CD4-positive, alpha-beta memory T cell (primary cell): ENCODE results near the gene LMO7. TPM values are rescaled to one million over a fixed set of nuclear protein-coding genes. Genes with fewer than 3 reads are reported as not detected.

Experiments used
- CTCF ChIA-PET: fragments of 350-600 bp; sonication (Branson Sonifier 250); formaldehyde crosslinking; loops from one replicate; lab custom pipeline; 2021; ENCODE audit warnings: inconsistent platforms; ENCODE audit not compliant: partially characterized antibody; lab: Charles Lee
- POLR2A ChIA-PET: fragments of 350-600 bp; sonication (Branson Sonifier 250); formaldehyde crosslinking; loops from one replicate; lab custom pipeline; 2021; ENCODE audit not compliant: partially characterized antibody; lab: Charles Lee
- DNase-seq, 5 donors: peaks; one replicate each; pipeline versions ENCODE4 v3.0.0 to v3.0.0-alpha.2; 2020 to 2022; ENCODE audit warnings: mixed read lengths in 1 of 5
- H3K27ac ChIP-seq: one replicate; pipeline ENCODE4 v1.7.0; 2013; ENCODE audit warnings: low read depth, low read length
- H3K27me3 ChIP-seq: 2 replicates; pipeline ENCODE4 v1.7.0; 2013; ENCODE audit warnings: mild to moderate bottlenecking, low read length, moderate library complexity; ENCODE audit not compliant: insufficient read depth
- H3K36me3 ChIP-seq: 2 replicates; pipeline ENCODE4 v1.7.0; 2013; ENCODE audit warnings: mild to moderate bottlenecking, low read length, moderate library complexity; ENCODE audit not compliant: insufficient read depth
- H3K4me1 ChIP-seq: 2 replicates; pipeline ENCODE4 v1.7.0; 2013; ENCODE audit warnings: mild to moderate bottlenecking, low read length, moderate library complexity; ENCODE audit not compliant: insufficient read depth
- H3K4me3 ChIP-seq, 2 donors: one replicate each; pipeline ENCODE4 v1.7.0; 2013; ENCODE audit warnings: low read length in 2 of 2, mild to moderate bottlenecking in 1 of 2
- H3K9me3 ChIP-seq, 2 donors: one replicate each; pipeline ENCODE4 v1.7.0; 2013; ENCODE audit warnings: low read length in 2 of 2, control low read depth in 1 of 2; ENCODE audit not compliant: control insufficient read depth in 1 of 2
- H3K27ac Mint-ChIP-seq, 7 donors: one replicate each; pipeline ENCODE4 v1.8.0; 2020 to 2021; ENCODE audit warnings: mixed read lengths in 7 of 7, mild to moderate bottlenecking in 6 of 7, inconsistent platforms in 3 of 7, moderate library complexity in 3 of 7
- H3K27me3 Mint-ChIP-seq, 2 donors: one replicate each; pipeline ENCODE4 v1.8.0; 2020 to 2021; ENCODE audit warnings: mixed read lengths in 2 of 2
- H3K36me3 Mint-ChIP-seq, 2 donors: one replicate each; pipeline ENCODE4 v1.8.0; 2020 to 2021; ENCODE audit warnings: mixed read lengths in 2 of 2, inconsistent platforms in 1 of 2, mild to moderate bottlenecking in 1 of 2
- H3K4me1 Mint-ChIP-seq, 4 donors: one replicate each; pipeline ENCODE4 v1.8.0; 2020 to 2021; ENCODE audit warnings: mixed read lengths in 4 of 4, mild to moderate bottlenecking in 1 of 4
- H3K4me3 Mint-ChIP-seq, 8 donors: one replicate each; pipeline ENCODE4 v1.8.0; 2020 to 2021; ENCODE audit warnings: mixed read lengths in 8 of 8, mild to moderate bottlenecking in 7 of 8, moderate library complexity in 6 of 8, inconsistent platforms in 3 of 8
- H3K9me3 Mint-ChIP-seq, 8 donors: one replicate each; pipeline ENCODE4 v1.8.0; 2020 to 2021; ENCODE audit warnings: mixed read lengths in 8 of 8, mild to moderate bottlenecking in 5 of 8, inconsistent platforms in 3 of 8, moderate library complexity in 1 of 8
- intact Hi-C: fragments of 100-400 bp; cut with micrococcal nuclease; formaldehyde crosslinking; loops from one replicate; pipeline ENCODE4 v1.15.1; 2023
- polyA plus RNA-seq, 2 donors: library from polyadenylated mRNA; unstranded; fragments of 300-500 nt; fragmentation: Illumina TruSeq; gene quantifications; one replicate each; pipeline ENCODE4 v1.2.3, GENCODE V29; 2021
- total RNA-seq, 2 experiments: library from RNA; stranded (reverse); gene quantifications; one replicate each; pipeline ENCODE4 v1.2.3, GENCODE V29; 2021

Gene LMO7
- total and polyA plus RNA-seq, 4 experiments from 2014 or later = 5.4 to 29.4 (median 20.0) TPM

DNA sequence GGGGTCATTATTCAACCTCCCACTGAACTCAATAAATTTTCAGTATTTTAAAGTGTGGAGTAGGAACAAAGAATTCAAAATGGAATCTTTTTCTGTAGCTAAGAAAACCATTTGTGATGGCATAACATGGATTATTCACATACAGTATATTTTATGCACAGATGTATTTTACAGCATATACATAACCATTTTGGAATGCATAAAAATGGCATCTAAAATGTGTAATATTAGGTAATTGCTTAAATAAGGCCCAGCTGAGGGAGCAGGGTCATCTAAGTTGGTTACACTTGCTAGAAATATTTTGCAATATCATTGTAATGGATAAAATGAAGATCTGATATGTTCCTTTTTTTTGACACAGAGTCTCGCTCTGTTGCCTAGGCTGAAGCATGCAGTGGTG, 146.9 kb downstream of the LMO7 start:
- Histone ChIP-seq H3K9me3 (no peaks in the 10 kb centered on the region), H3K4me3 (no peak overlapping the region), H3K4me1 (no peaks in the 10 kb centered on the region), H3K27ac (no peak overlapping the region), H3K27me3 (no peaks in the 10 kb centered on the region), H3K36me3 (no peaks in the 10 kb centered on the region)
- no peaks in the 10 kb centered on the region for H3K4me1 Mint-ChIP-seq
- no peak for DNase-seq
- no peaks in the 10 kb centered on the region for H3K27me3 Mint-ChIP-seq
- H3K36me3 Mint-ChIP-seq = peaks cover 19 to 34% of the 10 kb centered on the region in 2 donors
- intact Hi-C loops = no loop called here
- peaks cover 0 to 32% (median 19%) of the 10 kb centered on the region in 8 donors for H3K9me3 Mint-ChIP-seq
- CTCF ChIA-PET = interaction anchor here (1.3 kb wide), 2 partner anchors 87 kb away, joined by 3 read pairs; no protein-coding TSS in a partner anchor
- POLR2A ChIA-PET = no interaction called here
- no peak overlapping the region for H3K27ac Mint-ChIP-seq
- H3K4me3 Mint-ChIP-seq = no peak overlapping the region

DNA sequence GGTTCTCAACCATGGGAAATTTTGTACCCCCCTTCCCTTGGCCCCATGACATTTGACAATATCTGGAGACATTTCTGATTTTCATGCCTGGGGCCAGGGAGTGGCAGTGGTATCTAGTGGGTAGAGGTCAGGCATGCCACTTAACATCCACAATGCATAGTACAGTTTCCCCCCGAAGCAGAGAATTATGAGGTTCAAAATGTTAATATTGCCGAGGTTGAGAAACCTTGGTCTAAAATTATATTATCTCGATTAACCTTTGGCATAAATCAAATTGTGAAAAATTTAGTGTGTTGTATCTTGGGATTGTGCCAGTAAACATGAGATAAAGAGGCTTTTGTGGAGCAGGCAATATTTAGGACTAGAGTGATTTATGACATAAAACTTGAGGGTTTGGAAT, 147.9 kb downstream of the LMO7 start:
- Mint-ChIP-seq H3K4me3 (no peak overlapping the region), H3K27ac (no peak overlapping the region), H3K27me3 (no peaks in the 10 kb centered on the region), H3K4me1 (no peaks in the 10 kb centered on the region), H3K9me3 (peaks cover 0 to 25% (median 15%) of the 10 kb centered on the region in 8 donors), H3K36me3 (peaks cover 18 to 27% of the 10 kb centered on the region in 2 donors)
- H3K9me3 ChIP-seq = no peaks in the 10 kb centered on the region
- no peak overlapping the region for H3K4me3 ChIP-seq
- ChIA-PET CTCF (interaction anchor here (1.3 kb wide), 1 partner anchor 86 kb away, joined by 3 read pairs; no protein-coding TSS in a partner anchor), POLR2A (no interaction called here)
- DNase-seq = no peak
- H3K27ac ChIP-seq = no peak overlapping the region
- intact Hi-C loops = no loop called here
- no peaks in the 10 kb centered on the region for H3K36me3 ChIP-seq
- no peaks in the 10 kb centered on the region for H3K27me3 ChIP-seq
- H3K4me1 ChIP-seq = no peaks in the 10 kb centered on the region

DNA sequence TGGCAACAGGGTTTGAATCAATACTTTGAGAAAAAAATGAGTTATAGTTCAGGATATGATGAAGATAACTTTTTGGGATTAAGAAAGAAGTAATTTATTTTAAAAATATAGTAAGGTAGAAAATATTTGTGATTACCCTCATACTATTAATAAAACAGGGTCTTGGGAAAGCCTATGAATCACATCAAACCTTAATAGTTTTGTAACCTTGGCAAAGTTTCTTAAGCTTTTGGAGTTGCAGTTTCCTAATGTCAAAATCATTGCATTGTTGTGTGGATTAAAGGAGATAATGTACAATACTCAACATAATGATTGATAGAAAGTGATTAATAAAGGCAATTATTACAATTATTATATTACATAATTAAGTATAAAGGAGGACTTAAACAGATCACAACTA, 149.0 kb downstream of the LMO7 start:
- Mint-ChIP-seq H3K4me3 (no peak overlapping the region), H3K27ac (no peak overlapping the region), H3K4me1 (no peaks in the 10 kb centered on the region), H3K36me3 (peaks cover 10 to 18% of the 10 kb centered on the region in 2 donors), H3K9me3 (peaks cover 0 to 14% (median 5%) of the 10 kb centered on the region in 8 donors), H3K27me3 (no peaks in the 10 kb centered on the region)
- no peak overlapping the region for H3K27ac ChIP-seq
- no peaks in the 10 kb centered on the region for H3K9me3 ChIP-seq
- intact Hi-C loops = no loop called here
- H3K36me3 ChIP-seq = no peaks in the 10 kb centered on the region
- ChIA-PET POLR2A (no interaction called here), CTCF (no interaction called here)
- DNase-seq = no peak
- no peaks in the 10 kb centered on the region for H3K27me3 ChIP-seq
- no peak overlapping the region for H3K4me3 ChIP-seq
- H3K4me1 ChIP-seq = no peaks in the 10 kb centered on the region

DNA sequence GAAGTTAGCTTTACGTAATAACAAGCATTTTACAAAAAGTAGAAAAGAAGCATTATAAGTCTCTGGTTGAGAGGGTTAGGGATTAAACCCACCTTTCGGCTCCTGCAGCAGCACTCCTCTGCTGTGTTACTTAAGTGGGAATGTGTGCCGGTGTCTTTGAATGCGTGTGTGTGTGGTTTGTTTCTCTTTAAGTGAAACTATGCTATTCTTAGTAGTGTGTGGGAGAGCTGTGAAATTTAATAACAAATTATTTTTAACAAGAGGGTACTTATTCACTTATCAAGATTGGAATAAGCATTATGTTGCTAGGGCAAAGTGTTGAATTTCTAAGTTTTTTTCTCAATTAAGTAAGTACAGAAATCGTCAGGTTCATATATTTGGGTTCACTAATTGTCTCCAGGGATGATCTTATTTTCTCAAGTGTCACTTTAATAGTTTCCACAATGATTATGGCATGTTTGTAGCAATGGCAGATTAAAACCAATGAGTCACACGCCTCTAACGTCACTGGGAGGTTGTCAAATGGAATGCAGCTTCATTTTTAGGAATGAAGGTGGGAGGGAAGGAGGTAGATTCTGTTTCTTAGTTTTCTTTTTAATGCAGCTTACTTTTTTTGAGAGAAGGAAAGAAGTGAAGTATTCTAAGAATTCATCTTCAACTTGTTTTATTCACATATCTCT, 151.3 kb downstream of the LMO7 start:
- peaks cover 0 to 5% (median 0%) of the 10 kb centered on the region in 8 donors for H3K9me3 Mint-ChIP-seq
- no peaks in the 10 kb centered on the region for H3K27me3 ChIP-seq
- H3K27ac ChIP-seq = no peak overlapping the region
- intact Hi-C loops = no loop called here
- no peak overlapping the region for H3K4me3 ChIP-seq
- CTCF ChIA-PET = interaction anchor here (0.7 to 1.0 kb wide), 2 partner anchors 10 to 99 kb away, joined by 3 read pairs; no protein-coding TSS in a partner anchor
- no peak overlapping the region for H3K4me3 Mint-ChIP-seq
- H3K4me1 Mint-ChIP-seq = no peaks in the 10 kb centered on the region
- H3K27ac Mint-ChIP-seq = no peak overlapping the region
- H3K27me3 Mint-ChIP-seq = no peaks in the 10 kb centered on the region
- POLR2A ChIA-PET = no interaction called here
- H3K4me1 ChIP-seq = no peaks in the 10 kb centered on the region
- no peaks in the 10 kb centered on the region for H3K36me3 ChIP-seq
- DNase-seq = no peak
- H3K9me3 ChIP-seq = no peaks in the 10 kb centered on the region
- H3K36me3 Mint-ChIP-seq = peaks cover 3 to 9% of the 10 kb centered on the region in 2 donors

DNA sequence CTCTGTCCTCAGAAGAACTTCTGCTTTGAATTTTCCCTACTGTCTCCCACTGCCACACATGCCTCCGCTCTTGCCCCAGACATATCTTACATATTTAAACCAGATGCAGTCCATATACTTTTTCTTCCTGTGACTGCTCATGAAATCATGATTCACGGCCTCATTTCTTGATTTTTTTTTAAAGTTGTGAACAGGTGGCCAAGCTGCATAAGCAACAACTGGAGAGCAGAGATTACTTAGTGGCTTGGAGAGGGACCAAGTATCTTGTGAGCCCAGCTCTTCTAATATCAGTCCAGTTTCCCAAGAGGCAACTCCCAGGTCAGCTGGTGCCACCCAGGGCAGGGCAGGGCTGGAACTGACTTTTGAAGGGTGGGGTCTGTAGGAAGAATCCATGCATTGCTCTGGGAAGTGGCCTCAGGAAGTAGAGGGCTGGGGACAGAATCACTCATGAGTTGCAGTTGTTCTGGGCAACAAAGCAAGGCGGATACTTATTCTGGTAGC, 152.4 kb downstream of the LMO7 start:
- Histone ChIP-seq H3K4me1 (no peaks in the 10 kb centered on the region), H3K27me3 (no peaks in the 10 kb centered on the region), H3K36me3 (no peaks in the 10 kb centered on the region), H3K9me3 (no peaks in the 10 kb centered on the region), H3K4me3 (no peak overlapping the region), H3K27ac (no peak overlapping the region)
- Mint-ChIP-seq H3K27ac (no peak overlapping the region), H3K4me1 (no peaks in the 10 kb centered on the region), H3K9me3 (no peaks in the 10 kb centered on the region), H3K4me3 (no peak overlapping the region), H3K36me3 (peaks cover 0 to 4% of the 10 kb centered on the region in 2 donors), H3K27me3 (no peaks in the 10 kb centered on the region)
- ChIA-PET CTCF (interaction anchor here (0.7 to 1.0 kb wide), 2 partner anchors 9 to 98 kb away, joined by 3 read pairs; no protein-coding TSS in a partner anchor), POLR2A (no interaction called here)
- intact Hi-C loops = no loop called here
- DNase-seq = no peak

DNA sequence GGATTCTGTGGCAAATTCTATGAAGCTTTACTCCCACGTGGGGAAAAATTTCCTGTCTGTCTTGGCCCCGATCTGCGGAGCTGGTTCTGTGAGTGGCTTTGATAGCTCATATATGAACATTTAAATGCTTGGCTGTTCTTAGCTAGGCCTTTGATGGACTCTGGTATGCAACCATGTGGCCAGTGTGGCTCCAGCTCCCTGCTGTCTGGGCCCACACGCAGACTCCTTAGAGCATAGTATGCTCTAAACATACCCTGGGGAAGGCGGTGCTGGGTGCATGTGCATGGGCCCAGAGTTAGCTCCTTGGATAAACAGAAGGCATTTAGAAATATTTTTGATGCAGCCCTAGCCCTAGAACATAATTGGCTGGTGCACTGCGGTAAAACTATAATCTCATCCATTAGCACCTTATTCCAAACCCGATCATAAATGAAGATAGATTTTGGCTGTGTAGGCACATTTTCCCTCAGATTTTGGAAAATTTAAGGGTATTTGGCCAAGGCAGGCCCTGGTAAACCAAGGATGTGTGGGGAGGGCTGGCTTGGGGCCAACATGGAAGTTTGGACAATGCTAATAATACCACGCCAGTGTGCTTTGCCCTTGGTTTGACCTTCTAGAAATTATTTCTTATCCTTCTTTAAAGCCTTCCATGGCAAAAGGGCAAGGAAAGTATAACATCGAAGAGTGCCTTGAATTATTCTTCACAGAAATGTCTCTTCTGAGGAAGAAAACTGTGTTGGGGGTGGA, 153.5 kb downstream of the LMO7 start:
- Mint-ChIP-seq H3K36me3 (peaks cover 2 to 4% of the 10 kb centered on the region in 2 donors), H3K27me3 (no peaks in the 10 kb centered on the region), H3K4me1 (no peaks in the 10 kb centered on the region), H3K27ac (no peak overlapping the region), H3K4me3 (no peak overlapping the region), H3K9me3 (no peaks in the 10 kb centered on the region)
- DNase-seq = no peak
- ChIA-PET POLR2A (no interaction called here), CTCF (interaction anchor here (1.2 kb wide), 1 partner anchor 81 kb away, joined by 4 read pairs; no protein-coding TSS in a partner anchor)
- no peaks in the 10 kb centered on the region for H3K27me3 ChIP-seq
- no peaks in the 10 kb centered on the region for H3K4me1 ChIP-seq
- no peak overlapping the region for H3K27ac ChIP-seq
- no peak overlapping the region for H3K4me3 ChIP-seq
- H3K9me3 ChIP-seq = no peaks in the 10 kb centered on the region
- intact Hi-C loops = no loop called here
- H3K36me3 ChIP-seq = no peaks in the 10 kb centered on the region
